ENCODE measurements around the gene SUCLG2. TPM values are rescaled to one million over a fixed set of nuclear protein-coding genes. Genes with fewer than 3 reads are reported as not detected.

SUCLG2 gene
- total RNA-seq, 1 donor from 2014 or later, result 20.8 TPM

DNA sequence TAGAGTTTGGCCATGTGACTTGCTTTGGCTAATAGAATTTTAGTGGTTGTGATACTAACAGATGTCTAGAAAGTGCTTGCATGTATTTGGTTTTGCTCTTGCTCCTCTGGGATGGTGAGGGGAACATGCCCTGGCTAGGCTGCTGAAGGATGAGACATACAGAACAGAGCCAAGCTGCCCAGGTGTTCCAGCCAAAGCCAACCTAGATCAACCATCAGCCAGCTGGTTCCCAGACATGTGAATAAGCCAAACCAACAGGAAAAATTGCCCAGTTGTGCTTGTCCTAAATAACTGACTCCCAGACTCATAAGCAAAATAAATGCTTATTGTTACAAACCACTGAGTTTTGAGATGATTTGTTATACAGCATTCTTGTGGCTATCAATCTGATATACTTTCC is 292.6 kb downstream of the SUCLG2 start:
- H3K36me3 Mint-ChIP-seq (ENCODE audit: low read depth, unreplicated experiment), result no peaks in the 10 kb centered on the region
- H4K20me1 ChIP-seq (ENCODE audit: insufficient read depth, low read length), result no peaks in the 10 kb centered on the region
- H3K9ac ChIP-seq (ENCODE audit: low read length), result no peak overlapping the region
- no peaks in the 10 kb centered on the region for H3K79me2 ChIP-seq (ENCODE audit: insufficient read depth, low read length)
- H3K9me3 ChIP-seq (ENCODE audit: insufficient read depth, low read depth, low read length), result no peaks in the 10 kb centered on the region
- DNase-seq (ENCODE audit: low read depth) (no peak), FAIRE-seq (no peak)
- H3K4me1 Mint-ChIP-seq (ENCODE audit: low read depth, unreplicated experiment), result peaks cover 23% of the 10 kb centered on the region
- no peak overlapping the region for H2AFZ ChIP-seq (ENCODE audit: low read depth, low read length)
- H3K4me2 ChIP-seq (ENCODE audit: low read length), result no peak overlapping the region
- TF ChIP-seq EZH2 (IDR thresholded peaks at IDR 0.05; ENCODE audit: insufficient read depth, low read length), result no peak
- TF ChIP-seq, protein P1, sequence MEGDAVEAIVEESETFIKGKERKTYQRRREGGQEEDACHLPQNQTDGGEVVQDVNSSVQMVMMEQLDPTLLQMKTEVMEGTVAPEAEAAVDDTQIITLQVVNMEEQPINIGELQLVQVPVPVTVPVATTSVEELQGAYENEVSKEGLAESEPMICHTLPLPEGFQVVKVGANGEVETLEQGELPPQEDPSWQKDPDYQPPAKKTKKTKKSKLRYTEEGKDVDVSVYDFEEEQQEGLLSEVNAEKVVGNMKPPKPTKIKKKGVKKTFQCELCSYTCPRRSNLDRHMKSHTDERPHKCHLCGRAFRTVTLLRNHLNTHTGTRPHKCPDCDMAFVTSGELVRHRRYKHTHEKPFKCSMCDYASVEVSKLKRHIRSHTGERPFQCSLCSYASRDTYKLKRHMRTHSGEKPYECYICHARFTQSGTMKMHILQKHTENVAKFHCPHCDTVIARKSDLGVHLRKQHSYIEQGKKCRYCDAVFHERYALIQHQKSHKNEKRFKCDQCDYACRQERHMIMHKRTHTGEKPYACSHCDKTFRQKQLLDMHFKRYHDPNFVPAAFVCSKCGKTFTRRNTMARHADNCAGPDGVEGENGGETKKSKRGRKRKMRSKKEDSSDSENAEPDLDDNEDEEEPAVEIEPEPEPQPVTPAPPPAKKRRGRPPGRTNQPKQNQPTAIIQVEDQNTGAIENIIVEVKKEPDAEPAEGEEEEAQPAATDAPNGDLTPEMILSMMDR (IDR thresholded peaks at IDR 0.05; ENCODE audit: insufficient read depth, low read depth, low read length), result no peak
- H3K36me3 ChIP-seq (ENCODE audit: insufficient read depth, low read length), result no peaks in the 10 kb centered on the region
- no peaks in the 10 kb centered on the region for H3K4me1 ChIP-seq (ENCODE audit: insufficient read depth, low read length)
- no peaks in the 10 kb centered on the region for H3K27me3 Mint-ChIP-seq (ENCODE audit: low read depth, unreplicated experiment)
- no peaks in the 10 kb centered on the region for H3K9me3 Mint-ChIP-seq (ENCODE audit: unreplicated experiment)
- no peak overlapping the region for H3K4me3 ChIP-seq (ENCODE audit: insufficient read depth, low read depth, low read length)
- H3K27ac ChIP-seq (ENCODE audit: low read depth, low read length), result no peak overlapping the region
- no peaks in the 10 kb centered on the region for H3K27me3 ChIP-seq (ENCODE audit: insufficient read depth, low read length)
- no peak overlapping the region for H3K4me3 Mint-ChIP-seq (ENCODE audit: unreplicated experiment)
- H3K27ac Mint-ChIP-seq (ENCODE audit: unreplicated experiment), result no peak overlapping the region

DNA sequence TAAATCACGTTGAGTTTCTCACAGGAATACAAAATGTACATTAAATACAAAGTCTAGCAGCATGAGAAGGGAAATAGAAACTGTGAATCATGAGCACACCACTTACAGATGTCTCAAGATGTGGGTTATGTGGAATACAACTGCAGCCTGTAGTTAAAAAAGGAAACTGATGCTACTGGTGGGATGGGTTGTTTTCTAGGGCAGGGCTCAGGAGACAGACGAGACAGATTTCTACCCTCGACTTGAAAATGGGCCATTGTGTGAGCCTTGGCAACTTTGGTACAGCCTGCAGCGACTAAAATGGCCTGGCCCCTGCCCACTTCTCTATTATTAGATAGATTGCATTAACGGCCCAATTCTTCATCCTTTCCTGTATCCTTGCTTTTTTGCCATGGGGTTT is 293.1 kb downstream of the SUCLG2 start:
- Mint-ChIP-seq H3K4me1 (ENCODE audit: low read depth, unreplicated experiment) (peaks cover 23% of the 10 kb centered on the region), H3K36me3 (ENCODE audit: low read depth, unreplicated experiment) (no peaks in the 10 kb centered on the region), H3K27me3 (ENCODE audit: low read depth, unreplicated experiment) (no peaks in the 10 kb centered on the region), H3K9me3 (ENCODE audit: unreplicated experiment) (no peaks in the 10 kb centered on the region), H3K27ac (ENCODE audit: unreplicated experiment) (no peak overlapping the region), H3K4me3 (ENCODE audit: unreplicated experiment) (no peak overlapping the region)
- no peaks in the 10 kb centered on the region for H3K27me3 ChIP-seq (ENCODE audit: insufficient read depth, low read length)
- H3K27ac ChIP-seq (ENCODE audit: low read depth, low read length), result no peak overlapping the region
- H3K4me1 ChIP-seq (ENCODE audit: insufficient read depth, low read length), result no peaks in the 10 kb centered on the region
- TF ChIP-seq EZH2 (IDR thresholded peaks at IDR 0.05; ENCODE audit: insufficient read depth, low read length), result no peak
- TF ChIP-seq, protein P1 (IDR thresholded peaks at IDR 0.05; ENCODE audit: insufficient read depth, low read depth, low read length), result no peak
- no peaks in the 10 kb centered on the region for H3K36me3 ChIP-seq (ENCODE audit: insufficient read depth, low read length)
- H2AFZ ChIP-seq (ENCODE audit: low read depth, low read length), result no peak overlapping the region
- no peaks in the 10 kb centered on the region for H4K20me1 ChIP-seq (ENCODE audit: insufficient read depth, low read length)
- FAIRE-seq (no peak), DNase-seq (ENCODE audit: low read depth) (no peak)
- H3K79me2 ChIP-seq (ENCODE audit: insufficient read depth, low read length), result no peaks in the 10 kb centered on the region
- no peak overlapping the region for H3K4me3 ChIP-seq (ENCODE audit: insufficient read depth, low read depth, low read length)
- H3K9me3 ChIP-seq (ENCODE audit: insufficient read depth, low read depth, low read length), result no peaks in the 10 kb centered on the region
- H3K4me2 ChIP-seq (ENCODE audit: low read length), result no peak overlapping the region
- no peak overlapping the region for H3K9ac ChIP-seq (ENCODE audit: low read length)

DNA sequence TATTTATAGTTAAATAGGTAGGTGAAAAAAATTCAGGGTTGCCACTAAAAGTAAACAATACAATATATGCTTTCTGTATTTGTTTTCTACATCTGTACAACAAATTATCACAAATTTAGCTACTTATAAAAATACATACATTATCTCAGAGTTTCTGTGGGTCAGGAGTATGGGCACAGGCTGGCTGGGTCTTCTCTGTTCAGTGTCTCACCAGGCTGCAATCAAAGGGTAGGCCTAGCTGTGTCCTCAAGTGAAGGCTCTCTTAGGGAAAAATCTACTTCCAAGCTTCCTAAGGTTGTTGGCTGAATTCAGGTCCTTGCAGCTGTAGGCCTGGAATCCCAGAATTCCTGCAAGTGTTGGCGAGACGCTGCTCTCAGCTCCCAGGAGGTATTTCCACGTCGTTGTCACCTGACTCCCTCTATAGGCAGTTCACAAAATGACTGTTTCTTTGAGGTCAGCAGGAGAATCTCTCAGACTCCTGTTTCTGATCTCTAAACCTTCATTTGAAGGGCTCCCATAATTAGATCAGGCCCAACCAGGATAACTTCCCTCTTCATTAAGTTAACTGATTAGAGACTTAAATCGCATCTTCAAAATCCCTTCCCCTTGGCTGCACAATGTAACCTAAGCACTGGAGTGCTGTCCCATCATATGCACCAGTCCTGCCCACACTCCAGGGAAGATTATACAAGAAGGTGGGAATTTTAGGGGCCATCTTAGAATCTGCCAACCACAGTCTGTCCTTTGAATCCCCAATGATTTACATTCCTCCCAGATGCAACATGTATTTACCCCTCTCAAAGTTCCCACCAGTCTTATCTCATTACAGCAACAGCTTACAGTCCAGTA is 296.6 kb downstream of the SUCLG2 start:
- TF ChIP-seq EZH2 (IDR thresholded peaks at IDR 0.05; ENCODE audit: insufficient read depth, low read length), result no peak
- TF ChIP-seq, protein P1 (IDR thresholded peaks at IDR 0.05; ENCODE audit: insufficient read depth, low read depth, low read length), result peak; percentile 35
- Histone ChIP-seq H3K79me2 (ENCODE audit: insufficient read depth, low read length) (no peaks in the 10 kb centered on the region), H4K20me1 (ENCODE audit: insufficient read depth, low read length) (no peaks in the 10 kb centered on the region), H3K36me3 (ENCODE audit: insufficient read depth, low read length) (no peaks in the 10 kb centered on the region), H3K27me3 (ENCODE audit: insufficient read depth, low read length) (no peaks in the 10 kb centered on the region), H3K9ac (ENCODE audit: low read length) (no peak overlapping the region), H2AFZ (ENCODE audit: low read depth, low read length) (peak overlapping the region; percentile 43), H3K4me1 (ENCODE audit: insufficient read depth, low read length) (no peaks in the 10 kb centered on the region), H3K27ac (ENCODE audit: low read depth, low read length) (no peak overlapping the region), H3K9me3 (ENCODE audit: insufficient read depth, low read depth, low read length) (no peaks in the 10 kb centered on the region), H3K4me3 (ENCODE audit: insufficient read depth, low read depth, low read length) (no peak overlapping the region), H3K4me2 (ENCODE audit: low read length) (no peak overlapping the region)
- Mint-ChIP-seq H3K36me3 (ENCODE audit: low read depth, unreplicated experiment) (no peaks in the 10 kb centered on the region), H3K27ac (ENCODE audit: unreplicated experiment) (peak overlapping the region; percentile 13), H3K4me1 (ENCODE audit: low read depth, unreplicated experiment) (peaks cover 18% of the 10 kb centered on the region), H3K9me3 (ENCODE audit: unreplicated experiment) (no peaks in the 10 kb centered on the region), H3K27me3 (ENCODE audit: low read depth, unreplicated experiment) (no peaks in the 10 kb centered on the region), H3K4me3 (ENCODE audit: unreplicated experiment) (no peak overlapping the region)
- FAIRE-seq (no peak), DNase-seq (ENCODE audit: low read depth) (peak; percentile 12)
